HepG2 (cell line): ENCODE results near the gene TPGS1. TPM values are rescaled to one million over a fixed set of nuclear protein-coding genes. Genes with fewer than 3 reads are reported as not detected.

Experiments used
- JUN ChIP-seq: sonication (generic); formaldehyde crosslinking; IDR thresholded peaks from 2 replicates; pipeline ENCODE4 v1.4.0; 2020; ENCODE audit warnings: mild to moderate bottlenecking, missing genetic modification reagents
- LCORL ChIP-seq, 2 experiments: fragments of 450-650 bp in 1 of 2; sonication (generic) in 1 of 2; formaldehyde crosslinking in 1 of 2; IDR thresholded peaks; 2 replicates each; pipeline versions ENCODE4 v1.5.0 to v1.6.1; 2017 to 2020; ENCODE audit warnings: antibody characterized with exemption in 1 of 2, missing genetic modification reagents in 1 of 2
- NR2F2 ChIP-seq: IDR thresholded peaks from 2 replicates; pipeline ENCODE4 v1.6.1; 2012; ENCODE audit warnings: low read depth, inconsistent platforms, borderline replicate concordance
- PAWR ChIP-seq: sonication (generic); formaldehyde crosslinking; IDR thresholded peaks from 2 replicates; pipeline ENCODE4 v1.4.0; 2020; ENCODE audit warnings: missing genetic modification reagents, mild to moderate bottlenecking, borderline replicate concordance
- RARG ChIP-seq: sonication (generic); formaldehyde crosslinking; IDR thresholded peaks from 2 replicates; pipeline ENCODE4 v1.4.0; 2020; ENCODE audit warnings: low read depth, mild to moderate bottlenecking, missing genetic modification reagents
- TCF7 ChIP-seq: sonication (generic); IDR thresholded peaks from 2 replicates; pipeline ENCODE4 v1.6.1; 2016; ENCODE audit warnings: antibody characterized with exemption, low read depth
- TFDP1 ChIP-seq: IDR thresholded peaks from 2 replicates; pipeline ENCODE4 v1.6.1; 2016; ENCODE audit warnings: missing compliant biosample characterization, missing genetic modification reagents, borderline replicate concordance
- YEATS2 ChIP-seq: sonication (generic); formaldehyde crosslinking; IDR thresholded peaks from 2 replicates; pipeline ENCODE4 v1.4.0; 2020; ENCODE audit warnings: missing genetic modification reagents, borderline replicate concordance
- ZHX2 ChIP-seq, 2 experiments: sonication (generic) in 1 of 2; formaldehyde crosslinking in 1 of 2; IDR thresholded peaks; 2 replicates each; pipeline versions ENCODE4 v1.6.1 to v1.9.0; 2014 to 2022; ENCODE audit warnings: antibody characterized with exemption in 1 of 2, borderline replicate concordance in 1 of 2, inconsistent platforms in 1 of 2, low read depth in 1 of 2, missing genetic modification reagents in 1 of 2
- ZNF260 ChIP-seq: sonication (generic); formaldehyde crosslinking; IDR thresholded peaks from 2 replicates; pipeline ENCODE4 v1.4.0; 2020; ENCODE audit warnings: missing genetic modification reagents, low read depth, mild to moderate bottlenecking, borderline replicate concordance
- ZNF512 ChIP-seq: sonication (generic); formaldehyde crosslinking; IDR thresholded peaks from 2 replicates; pipeline ENCODE4 v1.4.0; 2020; ENCODE audit warnings: mild to moderate bottlenecking, missing genetic modification reagents
- ZNF780A ChIP-seq: sonication (generic); formaldehyde crosslinking; IDR thresholded peaks from 2 replicates; pipeline ENCODE4 v1.8.0; 2022; ENCODE audit warnings: mild to moderate bottlenecking, missing genetic modification reagents, moderate library complexity
- polyA plus RNA-seq, 8 experiments: library from polyadenylated mRNA; depleted of rRNA in 3 of 8; stranded (reverse) in 7 of 8; unstranded in 1 of 8; fragments of >200 nt; fragmentation: Illumina TruSeq in 4 of 8; extraction: Trizol in 4 of 8; gene quantifications; 2 replicates each; pipeline versions ENCODE4 v1.2.1 to v1.2.3, GENCODE V29; 2011 to 2016; ENCODE audit warnings: low read depth in 4 of 8, missing spikeins in 1 of 8, mixed read lengths in 1 of 8; ENCODE audit not compliant: insufficient read depth in 1 of 8
- total RNA-seq, 5 experiments: library from RNA; depleted of rRNA; stranded (reverse); fragments of >200 nt; fragmentation: Illumina TruSeq; extraction: Trizol; gene quantifications; 2 replicates each; pipeline ENCODE4 v1.2.3, GENCODE V29; 2016; ENCODE audit warnings: low read depth in 1 of 5
- TF ChIP-seq, protein P1 (sequence below): sonication (generic); formaldehyde crosslinking; IDR thresholded peaks from 2 replicates; pipeline ENCODE4 v1.4.0; 2020; ENCODE audit warnings: missing genetic modification reagents

The TPGS1 gene
- total and polyA plus RNA-seq, 2 of the 13 experiments (the other 11 are each of a cell fraction or from before 2014, with no cell fraction given): 1.1 to 6.2 TPM

- TF ChIP-seq ZHX2 (IDR thresholded peaks at IDR 0.05; ENCODE audit: low read depth) (peak; percentile 79), ZHX2 (CRISPR knock-in tag; IDR thresholded peaks at IDR 0.05; ENCODE audit: borderline replicate concordance) (peak; percentile 55; the same call in 1 of the 2 replicates), ZNF780A (CRISPR knock-in tag) (no peak), NR2F2 (peak; percentile 67; the same call in 1 of the 2 replicates), ZNF260 (CRISPR knock-in tag) (no peak), TCF7 (no peak), LCORL (IDR thresholded peaks at IDR 0.05) (no peak), LCORL (CRISPR knock-in tag; IDR thresholded peaks at IDR 0.05) (no peak; the same call in 1 of the 2 replicates), YEATS2 (CRISPR knock-in tag) (peak; percentile 56; the same call in 1 of the 2 replicates), JUN (peak; percentile 36), PAWR (CRISPR knock-in tag) (no peak), RARG (CRISPR knock-in tag) (no peak), ZNF512 (CRISPR knock-in tag) (no peak), TFDP1 (CRISPR knock-in tag) (peak; percentile 95)
- TF ChIP-seq, protein P1, sequence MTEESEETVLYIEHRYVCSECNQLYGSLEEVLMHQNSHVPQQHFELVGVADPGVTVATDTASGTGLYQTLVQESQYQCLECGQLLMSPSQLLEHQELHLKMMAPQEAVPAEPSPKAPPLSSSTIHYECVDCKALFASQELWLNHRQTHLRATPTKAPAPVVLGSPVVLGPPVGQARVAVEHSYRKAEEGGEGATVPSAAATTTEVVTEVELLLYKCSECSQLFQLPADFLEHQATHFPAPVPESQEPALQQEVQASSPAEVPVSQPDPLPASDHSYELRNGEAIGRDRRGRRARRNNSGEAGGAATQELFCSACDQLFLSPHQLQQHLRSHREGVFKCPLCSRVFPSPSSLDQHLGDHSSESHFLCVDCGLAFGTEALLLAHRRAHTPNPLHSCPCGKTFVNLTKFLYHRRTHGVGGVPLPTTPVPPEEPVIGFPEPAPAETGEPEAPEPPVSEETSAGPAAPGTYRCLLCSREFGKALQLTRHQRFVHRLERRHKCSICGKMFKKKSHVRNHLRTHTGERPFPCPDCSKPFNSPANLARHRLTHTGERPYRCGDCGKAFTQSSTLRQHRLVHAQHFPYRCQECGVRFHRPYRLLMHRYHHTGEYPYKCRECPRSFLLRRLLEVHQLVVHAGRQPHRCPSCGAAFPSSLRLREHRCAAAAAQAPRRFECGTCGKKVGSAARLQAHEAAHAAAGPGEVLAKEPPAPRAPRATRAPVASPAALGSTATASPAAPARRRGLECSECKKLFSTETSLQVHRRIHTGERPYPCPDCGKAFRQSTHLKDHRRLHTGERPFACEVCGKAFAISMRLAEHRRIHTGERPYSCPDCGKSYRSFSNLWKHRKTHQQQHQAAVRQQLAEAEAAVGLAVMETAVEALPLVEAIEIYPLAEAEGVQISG (CRISPR knock-in tag): peak; percentile 100
These were observed 18.5 kb upstream of the TPGS1 start (continued) for GRCh38 chr19:488505-489417.
